Thoracic aorta (tissue), 2 donors: ENCODE data around the gene SDS. TPM values are rescaled to one million over a fixed set of nuclear protein-coding genes. Genes with fewer than 3 reads are reported as not detected.

Experiments
- ATAC-seq: fragments of 150-250 bp; one replicate; pipeline ENCODE4 v1.8.0; 2017; ENCODE audit warnings: low read depth; ENCODE audit not compliant: insufficient number of reproducible peaks, low FRiP score
- DNase-seq: peaks from one replicate; pipeline ENCODE4 v3.0.0-alpha.2; 2020; ENCODE audit warnings: low spot score
- H3K27ac ChIP-seq, 2 donors: fragments of 200-600 bp; sonication (generic); 1 replicate in 1 of 2; 2 replicates in 1 of 2; pipeline ENCODE4 v1.5.1; 2016; ENCODE audit warnings: mild to moderate bottlenecking in 2 of 2, moderate library complexity in 2 of 2
- H3K27me3 ChIP-seq: fragments of 200-600 bp; sonication (generic); replicated peaks from 2 replicates; pipeline ENCODE4 v1.6.0; 2016; ENCODE audit warnings: mild to moderate bottlenecking; ENCODE audit not compliant: insufficient read depth
- H3K36me3 ChIP-seq: fragments of 200-600 bp; sonication (generic); one replicate; pipeline ENCODE4 v1.5.1; 2016
- H3K4me1 ChIP-seq, 2 donors: fragments of 200-600 bp; sonication (generic); 1 replicate in 1 of 2; 2 replicates in 1 of 2; pipeline versions ENCODE4 v1.5.1 to v1.6.0; 2016; ENCODE audit warnings: low read depth in 2 of 2, mild to moderate bottlenecking in 1 of 2; ENCODE audit not compliant: control insufficient read depth in 1 of 2
- H3K4me3 ChIP-seq: fragments of 200-600 bp; sonication (generic); 2 replicates; pipeline ENCODE4 v1.5.1; 2016; ENCODE audit warnings: mild to moderate bottlenecking
- H3K9me3 ChIP-seq: fragments of 200-600 bp; sonication (generic); 2 replicates; pipeline ENCODE4 v1.5.1; 2016
- total RNA-seq, 2 donors: library from RNA; depleted of rRNA; stranded (reverse); fragments of >200 nt; gene quantifications; one replicate each; pipeline versions ENCODE4 v1.1.0 to v1.2.3, GENCODE V29; 2016
- TF ChIP-seq, protein P1 (sequence below): fragments of 200-600 bp; sonication (generic); IDR thresholded peaks from one replicate; pipeline ENCODE4 v1.5.1; 2019; ENCODE audit warnings: antibody characterized with exemption

Gene SDS, protein sequence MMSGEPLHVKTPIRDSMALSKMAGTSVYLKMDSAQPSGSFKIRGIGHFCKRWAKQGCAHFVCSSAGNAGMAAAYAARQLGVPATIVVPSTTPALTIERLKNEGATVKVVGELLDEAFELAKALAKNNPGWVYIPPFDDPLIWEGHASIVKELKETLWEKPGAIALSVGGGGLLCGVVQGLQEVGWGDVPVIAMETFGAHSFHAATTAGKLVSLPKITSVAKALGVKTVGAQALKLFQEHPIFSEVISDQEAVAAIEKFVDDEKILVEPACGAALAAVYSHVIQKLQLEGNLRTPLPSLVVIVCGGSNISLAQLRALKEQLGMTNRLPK
- 1 to 10 TPM in 1 of 2 donors, not detected in 1; 5.9 TPM for total RNA-seq

DNA sequence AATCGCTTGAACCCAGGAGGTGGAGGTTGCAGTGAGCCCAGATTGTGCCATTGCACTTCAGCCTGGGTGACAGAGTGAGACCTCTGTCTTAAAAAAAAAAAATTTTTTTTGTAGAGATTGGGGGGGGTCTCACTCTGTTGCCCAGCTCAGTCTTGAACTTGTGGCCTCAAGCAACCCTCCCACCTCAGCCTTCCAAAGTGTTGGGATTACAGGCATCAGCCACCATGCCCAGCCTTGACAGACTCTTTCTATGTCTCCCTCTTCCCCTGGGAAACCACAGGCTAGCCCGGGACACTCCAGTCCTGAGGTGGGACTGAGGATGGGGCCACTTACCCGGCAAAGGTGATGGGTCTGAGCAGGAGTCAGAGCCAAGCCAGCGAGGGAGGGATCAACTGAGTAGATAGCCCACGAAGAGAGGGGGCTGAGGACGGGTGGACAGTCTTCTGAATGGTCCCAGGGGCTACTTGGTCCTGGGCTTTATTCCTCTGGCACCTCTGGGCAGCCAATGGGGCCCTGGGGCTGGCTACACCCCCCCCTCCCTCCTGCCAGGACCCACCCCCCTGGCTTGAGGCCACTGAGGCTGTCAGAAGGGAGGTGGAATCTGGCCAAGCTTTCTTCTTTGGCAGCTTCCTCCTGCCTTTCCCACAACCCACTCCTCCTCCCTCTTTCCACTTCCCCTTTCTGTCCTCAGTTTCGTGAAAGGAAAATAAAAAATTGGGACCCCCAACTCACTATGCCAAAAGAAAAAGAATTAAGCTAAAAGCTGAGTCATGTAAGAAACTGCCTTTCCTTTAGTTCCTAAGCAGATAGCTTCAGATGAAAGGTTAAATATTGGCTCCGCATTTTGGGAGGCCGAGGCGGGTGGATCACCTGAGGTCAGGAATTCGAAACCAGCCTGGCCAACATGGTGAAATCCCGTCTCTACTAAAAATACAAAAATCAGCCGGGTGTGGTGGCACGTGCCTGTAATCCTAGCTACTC, at the start of gene SDS:
Gene SDS, minus strand, starts transcription at position 453 of the 981 bp plus-strand sequence. CDS start 4,179 bp downstream, outside the sequence.
- Histone ChIP-seq H3K4me1 (peaks cover 0 to 12% of the 10 kb centered on the region in 2 donors), H3K27me3 (no peaks in the 10 kb centered on the region), H3K36me3 (no peaks in the 10 kb centered on the region), H3K27ac (no peak within 1 kb of the TSS), H3K4me3 (peak within 1 kb of the TSS; percentile 32), H3K9me3 (no peaks in the 10 kb centered on the region)
- DNase-seq (no peak), ATAC-seq (no peak)
- TF ChIP-seq, protein P1, sequence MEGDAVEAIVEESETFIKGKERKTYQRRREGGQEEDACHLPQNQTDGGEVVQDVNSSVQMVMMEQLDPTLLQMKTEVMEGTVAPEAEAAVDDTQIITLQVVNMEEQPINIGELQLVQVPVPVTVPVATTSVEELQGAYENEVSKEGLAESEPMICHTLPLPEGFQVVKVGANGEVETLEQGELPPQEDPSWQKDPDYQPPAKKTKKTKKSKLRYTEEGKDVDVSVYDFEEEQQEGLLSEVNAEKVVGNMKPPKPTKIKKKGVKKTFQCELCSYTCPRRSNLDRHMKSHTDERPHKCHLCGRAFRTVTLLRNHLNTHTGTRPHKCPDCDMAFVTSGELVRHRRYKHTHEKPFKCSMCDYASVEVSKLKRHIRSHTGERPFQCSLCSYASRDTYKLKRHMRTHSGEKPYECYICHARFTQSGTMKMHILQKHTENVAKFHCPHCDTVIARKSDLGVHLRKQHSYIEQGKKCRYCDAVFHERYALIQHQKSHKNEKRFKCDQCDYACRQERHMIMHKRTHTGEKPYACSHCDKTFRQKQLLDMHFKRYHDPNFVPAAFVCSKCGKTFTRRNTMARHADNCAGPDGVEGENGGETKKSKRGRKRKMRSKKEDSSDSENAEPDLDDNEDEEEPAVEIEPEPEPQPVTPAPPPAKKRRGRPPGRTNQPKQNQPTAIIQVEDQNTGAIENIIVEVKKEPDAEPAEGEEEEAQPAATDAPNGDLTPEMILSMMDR, result no peak

DNA sequence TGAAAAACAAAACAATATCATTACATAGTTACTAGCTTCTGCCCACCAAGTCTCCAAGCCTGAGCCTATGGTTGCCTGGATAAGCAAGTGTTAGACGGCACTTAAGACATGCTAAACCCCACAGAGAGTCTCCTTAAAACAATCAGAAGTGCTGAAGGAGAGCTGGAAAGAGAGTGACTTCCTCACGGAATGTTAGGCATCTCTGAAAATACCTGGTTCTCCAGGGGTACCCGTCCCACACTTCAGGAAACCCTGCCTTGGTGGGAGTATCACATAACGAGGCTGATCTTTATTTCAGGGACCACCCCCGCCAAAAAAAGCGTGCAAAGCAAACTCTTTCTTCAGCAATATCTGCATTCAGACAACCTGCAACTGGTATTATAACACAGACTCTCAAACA, 49.6 kb upstream of the SDS start:
- Histone ChIP-seq H3K4me1 (no peaks in the 10 kb centered on the region), H3K27me3 (no peaks in the 10 kb centered on the region), H3K4me3 (no peak overlapping the region), H3K27ac (no peak overlapping the region), H3K36me3 (no peaks in the 10 kb centered on the region), H3K9me3 (no peaks in the 10 kb centered on the region)
- ATAC-seq (no peak), DNase-seq (no peak)
- TF ChIP-seq, protein P1, result no peak

DNA sequence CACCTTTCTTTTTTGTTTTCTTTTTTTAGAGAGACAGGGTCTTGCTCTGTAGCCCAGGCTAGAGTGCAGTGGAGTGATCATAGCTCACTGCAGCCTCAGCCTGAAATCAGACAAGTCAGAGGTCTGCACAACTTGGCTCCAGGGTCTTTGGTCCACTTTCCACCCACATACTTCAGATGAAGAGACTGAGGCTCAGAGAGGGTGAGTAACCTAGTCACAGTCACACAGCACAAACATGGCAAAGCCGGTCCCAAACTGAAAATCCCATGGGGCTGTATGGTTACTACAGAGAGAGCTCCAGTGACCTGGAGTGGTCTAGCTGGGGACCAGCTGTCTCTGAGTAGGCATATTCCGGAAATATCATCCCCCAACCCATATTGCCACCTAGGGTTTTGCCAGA, 48.8 kb upstream of the SDS start:
- TF ChIP-seq, protein P1, result no peak
- H3K27ac ChIP-seq, result no peak overlapping the region
- ATAC-seq (no peak), DNase-seq (no peak)
- H3K4me1 ChIP-seq, result no peaks in the 10 kb centered on the region
- no peak overlapping the region for H3K4me3 ChIP-seq
- H3K9me3 ChIP-seq, result no peaks in the 10 kb centered on the region
- no peaks in the 10 kb centered on the region for H3K36me3 ChIP-seq
- no peaks in the 10 kb centered on the region for H3K27me3 ChIP-seq

DNA sequence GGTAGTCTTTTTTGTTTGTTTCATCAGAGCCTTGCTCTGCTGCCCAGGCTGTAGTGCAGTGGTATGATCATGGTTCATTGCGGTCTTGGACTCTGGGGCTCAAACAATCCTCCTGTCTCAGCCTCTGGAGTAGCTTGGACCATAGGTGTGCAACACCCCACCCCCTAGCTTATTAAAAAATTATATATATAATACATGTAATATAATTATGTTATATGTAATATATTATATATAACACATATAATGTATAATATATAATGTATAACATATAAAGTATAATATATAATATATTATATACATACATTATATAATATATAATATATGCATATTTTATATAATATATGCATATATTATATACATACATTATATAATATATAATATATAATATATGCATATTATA, 46.2 kb upstream of the SDS start:
- H3K36me3 ChIP-seq, result no peaks in the 10 kb centered on the region
- no peak overlapping the region for H3K27ac ChIP-seq
- no peaks in the 10 kb centered on the region for H3K4me1 ChIP-seq
- ATAC-seq (no peak), DNase-seq (no peak)
- no peaks in the 10 kb centered on the region for H3K9me3 ChIP-seq
- H3K27me3 ChIP-seq, result no peaks in the 10 kb centered on the region
- TF ChIP-seq, protein P1, result no peak
- no peak overlapping the region for H3K4me3 ChIP-seq

DNA sequence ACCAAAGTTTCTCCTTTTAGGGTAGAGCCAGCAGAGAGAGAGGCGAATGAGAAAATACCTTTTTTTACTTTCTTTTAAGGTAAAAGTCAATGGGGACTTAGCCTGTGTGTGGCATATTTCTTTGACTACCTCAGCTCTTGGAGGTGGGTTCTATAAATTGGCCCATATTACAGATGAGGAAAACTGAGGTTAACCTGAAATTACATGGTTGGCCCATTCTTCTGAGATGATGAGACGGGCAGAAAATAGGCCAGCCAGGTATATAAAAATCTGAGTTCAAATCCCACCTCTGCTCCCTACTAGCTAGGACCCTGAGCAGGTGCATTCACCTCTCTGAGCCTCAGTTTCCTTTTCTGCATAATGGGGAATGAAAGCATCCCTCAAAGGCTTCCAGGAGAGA, 45.6 kb upstream of the SDS start:
- H3K4me1 ChIP-seq, result no peaks in the 10 kb centered on the region
- TF ChIP-seq, protein P1, result no peak
- H3K4me3 ChIP-seq, result no peak overlapping the region
- no peaks in the 10 kb centered on the region for H3K36me3 ChIP-seq
- no peak overlapping the region for H3K27ac ChIP-seq
- no peak for ATAC-seq
- no peaks in the 10 kb centered on the region for H3K9me3 ChIP-seq
- no peaks in the 10 kb centered on the region for H3K27me3 ChIP-seq
- DNase-seq, result no peak
